KMS-11 (cell line): ENCODE data around the gene UBN1.
A peak's percentile ranks its signal among the peaks of the same experiment; 100 is the strongest.

Experiments
- H2AFZ ChIP-seq: fragments of 200-600 bp; sonication (generic); 2 replicates; pipeline ENCODE4 v1.6.1; 2016; ENCODE audit warnings: antibody characterized with exemption, mixed run types, low read depth
- H3K27ac ChIP-seq: fragments of 200-600 bp; sonication (generic); 2 replicates; pipeline ENCODE4 v1.6.1; 2016; ENCODE audit warnings: mild to moderate bottlenecking, mixed run types
- H3K27me3 ChIP-seq: fragments of 200-600 bp; sonication (generic); 2 replicates; pipeline ENCODE4 v1.6.1; 2017; ENCODE audit warnings: mild to moderate bottlenecking, low read depth, mixed run types, moderate library complexity; ENCODE audit not compliant: insufficient read depth
- H3K36me3 ChIP-seq: fragments of 200-600 bp; sonication (generic); 2 replicates; pipeline ENCODE4 v1.6.1; 2017; ENCODE audit warnings: mild to moderate bottlenecking, mixed run types; ENCODE audit not compliant: insufficient read depth
- H3K4me1 ChIP-seq: fragments of 200-600 bp; sonication (generic); 2 replicates; pipeline ENCODE4 v1.6.1; 2016; ENCODE audit warnings: mild to moderate bottlenecking, low read depth, mixed run types; ENCODE audit not compliant: poor library complexity, severe bottlenecking
- H3K4me2 ChIP-seq: fragments of 200-600 bp; sonication (generic); 2 replicates; pipeline ENCODE4 v1.7.0; 2016; ENCODE audit warnings: mild to moderate bottlenecking, mixed run types
- H3K4me3 ChIP-seq: fragments of 200-600 bp; sonication (generic); IDR thresholded peaks from 2 replicates; pipeline ENCODE4 v1.6.1; 2017; ENCODE audit warnings: low read depth, low read length, mixed read lengths; ENCODE audit not compliant: insufficient read depth
- H3K79me2 ChIP-seq: fragments of 200-600 bp; sonication (generic); 2 replicates; pipeline ENCODE4 v1.6.1; 2016; ENCODE audit warnings: low read depth, mixed run types; ENCODE audit not compliant: insufficient read depth
- H3K9ac ChIP-seq: fragments of 200-600 bp; sonication (generic); 2 replicates; pipeline ENCODE4 v1.6.1; 2016; ENCODE audit warnings: mild to moderate bottlenecking, mixed run types
- H4K20me1 ChIP-seq: fragments of 200-600 bp; sonication (generic); 2 replicates; pipeline ENCODE4 v1.6.1; 2016; ENCODE audit warnings: mild to moderate bottlenecking, mixed run types; ENCODE audit not compliant: insufficient read depth
- CTCF ChIP-seq: fragments of 200-600 bp; sonication (generic); conservative IDR thresholded peaks from 2 replicates; pipeline ENCODE4 v1.6.1; 2017; ENCODE audit warnings: low read depth, mild to moderate bottlenecking, antibody characterized with exemption, low read length, moderate library complexity, mixed read lengths

UBN1 gene, protein sequence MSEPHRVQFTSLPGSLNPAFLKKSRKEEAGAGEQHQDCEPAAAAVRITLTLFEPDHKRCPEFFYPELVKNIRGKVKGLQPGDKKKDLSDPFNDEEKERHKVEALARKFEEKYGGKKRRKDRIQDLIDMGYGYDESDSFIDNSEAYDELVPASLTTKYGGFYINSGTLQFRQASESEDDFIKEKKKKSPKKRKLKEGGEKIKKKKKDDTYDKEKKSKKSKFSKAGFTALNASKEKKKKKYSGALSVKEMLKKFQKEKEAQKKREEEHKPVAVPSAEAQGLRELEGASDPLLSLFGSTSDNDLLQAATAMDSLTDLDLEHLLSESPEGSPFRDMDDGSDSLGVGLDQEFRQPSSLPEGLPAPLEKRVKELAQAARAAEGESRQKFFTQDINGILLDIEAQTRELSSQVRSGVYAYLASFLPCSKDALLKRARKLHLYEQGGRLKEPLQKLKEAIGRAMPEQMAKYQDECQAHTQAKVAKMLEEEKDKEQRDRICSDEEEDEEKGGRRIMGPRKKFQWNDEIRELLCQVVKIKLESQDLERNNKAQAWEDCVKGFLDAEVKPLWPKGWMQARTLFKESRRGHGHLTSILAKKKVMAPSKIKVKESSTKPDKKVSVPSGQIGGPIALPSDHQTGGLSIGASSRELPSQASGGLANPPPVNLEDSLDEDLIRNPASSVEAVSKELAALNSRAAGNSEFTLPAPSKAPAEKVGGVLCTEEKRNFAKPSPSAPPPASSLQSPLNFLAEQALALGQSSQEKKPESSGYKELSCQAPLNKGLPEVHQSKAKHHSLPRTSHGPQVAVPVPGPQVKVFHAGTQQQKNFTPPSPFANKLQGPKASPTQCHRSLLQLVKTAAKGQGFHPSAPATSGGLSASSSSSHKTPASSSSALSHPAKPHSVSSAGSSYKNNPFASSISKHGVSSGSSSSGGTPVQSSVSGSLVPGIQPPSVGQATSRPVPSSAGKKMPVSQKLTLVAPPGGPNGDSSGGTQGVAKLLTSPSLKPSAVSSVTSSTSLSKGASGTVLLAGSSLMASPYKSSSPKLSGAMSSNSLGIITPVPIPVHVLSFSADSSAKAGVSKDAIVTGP (N-terminal part only)

GRCh38 chr16:4846901-4847773 is at the start of gene UBN1, which contains the start of gene GLYR1:
Gene UBN1 (plus strand): TSS chr16:4847481. CDS start chr16:4852918, 5,437 bp downstream.
Gene GLYR1 (minus strand): TSS chr16:4847288. CDS start chr16:4847265, 23 bp downstream.
- H3K79me2 ChIP-seq, result peaks cover 81% of the 10 kb centered on the region
- peak within 1 kb of the TSS; percentile 77 for H3K27ac ChIP-seq
- peak within 1 kb of the TSS; percentile 90 for H3K9ac ChIP-seq
- H3K4me3 ChIP-seq, result no peak within 1 kb of the TSS
- no peak for TF ChIP-seq CTCF
- peaks cover 9% of the 10 kb centered on the region for H4K20me1 ChIP-seq
- H3K27me3 ChIP-seq, result no peaks in the 10 kb centered on the region
- peak within 1 kb of the TSS; percentile 95 for H3K4me2 ChIP-seq
- peak within 1 kb of the TSS; percentile 69 for H2AFZ ChIP-seq
- H3K36me3 ChIP-seq, result peaks cover 12% of the 10 kb centered on the region; the same call in 1 of the 2 replicates
- peaks cover 41% of the 10 kb centered on the region for H3K4me1 ChIP-seq

DNA sequence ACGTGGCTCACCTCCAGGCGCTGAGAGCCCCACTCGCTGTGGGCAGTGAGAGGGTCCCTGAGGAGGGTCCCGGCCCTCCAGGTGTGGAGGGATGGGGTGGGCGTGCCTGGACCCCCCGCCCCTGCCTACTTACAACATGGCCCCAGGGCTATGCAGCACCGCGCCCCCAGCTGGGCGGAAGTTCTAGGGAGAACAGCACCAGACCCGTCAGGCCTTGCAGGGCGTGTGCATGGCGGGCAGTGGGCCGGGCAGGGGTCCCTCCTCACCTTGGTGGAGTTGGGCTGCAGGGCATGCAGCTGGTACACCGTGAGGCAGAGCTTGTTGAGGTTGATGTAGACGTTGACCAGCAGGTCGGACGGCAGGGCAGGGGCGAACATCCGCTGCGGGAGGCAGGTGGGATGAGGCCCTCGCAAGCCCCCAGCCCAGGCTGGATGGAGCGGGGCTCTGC is 49.5 kb upstream of the UBN1 start:
- Histone ChIP-seq H3K4me2 (no peak overlapping the region), H3K79me2 (no peaks in the 10 kb centered on the region), H3K4me3 (no peak overlapping the region), H3K4me1 (peaks cover 9% of the 10 kb centered on the region), H3K27me3 (no peaks in the 10 kb centered on the region), H3K9ac (no peak overlapping the region), H4K20me1 (no peaks in the 10 kb centered on the region), H3K27ac (no peak overlapping the region), H3K36me3 (no peaks in the 10 kb centered on the region), H2AFZ (no peak overlapping the region)
- TF ChIP-seq CTCF, result no peak

DNA sequence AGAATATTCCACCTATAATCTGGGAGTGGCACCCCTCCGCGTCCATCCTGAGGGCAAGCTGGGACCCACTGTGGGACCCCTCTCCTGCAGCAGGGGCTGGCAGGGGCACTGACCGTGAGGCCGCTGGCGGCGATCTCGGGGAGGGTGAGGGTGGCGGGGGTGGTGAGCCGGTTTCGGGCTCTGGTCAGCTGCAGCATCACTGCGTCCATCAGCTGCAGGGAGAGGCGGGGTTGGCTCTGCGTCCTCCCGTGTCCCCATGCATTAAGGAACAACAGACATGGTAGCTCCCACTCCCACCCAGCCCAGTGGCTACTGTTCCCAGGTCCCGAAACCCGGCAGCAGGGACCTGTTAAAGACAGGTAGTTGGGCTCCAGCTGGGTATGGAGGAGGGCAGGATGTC is 48.8 kb upstream of the UBN1 start:
- Histone ChIP-seq H3K4me2 (no peak overlapping the region), H4K20me1 (no peaks in the 10 kb centered on the region), H3K27me3 (no peaks in the 10 kb centered on the region), H3K36me3 (no peaks in the 10 kb centered on the region), H2AFZ (no peak overlapping the region), H3K9ac (no peak overlapping the region), H3K4me1 (peaks cover 13% of the 10 kb centered on the region), H3K79me2 (no peaks in the 10 kb centered on the region), H3K27ac (no peak overlapping the region), H3K4me3 (no peak overlapping the region)
- TF ChIP-seq CTCF, result no peak
